ENCODE results near the gene SNRNP48.

Gene SNRNP48

DNA sequence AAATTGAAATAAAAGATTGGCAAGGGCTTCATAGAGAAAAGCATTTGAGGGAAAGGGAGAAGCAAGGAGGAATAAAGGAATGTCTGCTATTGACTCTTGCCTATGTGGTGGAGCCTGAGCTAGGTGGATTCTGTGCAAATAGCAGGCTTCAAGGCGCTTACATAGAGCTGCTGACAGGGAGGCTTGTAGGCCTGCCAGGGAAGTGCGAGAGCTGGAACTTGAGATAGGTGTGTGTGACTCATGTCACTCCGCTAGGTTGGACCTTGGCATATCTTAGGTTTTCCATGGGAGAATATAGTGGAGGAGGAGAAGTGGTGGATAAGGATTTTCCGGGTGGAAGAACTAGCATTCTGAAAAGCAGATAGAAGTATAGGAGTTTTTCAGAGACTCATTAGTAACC, 14.0 kb downstream of the SNRNP48 start:
- no peak for DNase-seq

DNA sequence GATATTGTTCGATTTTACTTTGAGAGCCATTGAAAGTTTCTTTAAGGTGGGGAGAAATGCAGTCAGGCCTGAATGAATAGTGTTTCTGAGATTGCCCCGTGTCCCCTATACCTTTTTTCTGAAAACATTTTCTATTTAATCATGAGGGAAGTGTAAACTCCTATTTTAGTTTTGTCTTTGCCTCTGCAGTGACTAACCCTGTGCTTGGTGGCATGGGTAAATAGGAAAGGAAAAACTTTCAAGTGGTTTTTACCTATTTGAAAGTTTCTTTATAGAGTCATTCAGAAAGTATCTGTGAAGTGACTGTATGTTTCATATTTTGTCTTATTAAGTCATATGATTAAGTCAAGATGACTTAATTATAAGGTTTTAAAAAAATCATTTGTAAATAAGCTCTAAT, 14.5 kb downstream of the SNRNP48 start:
- no peak for DNase-seq

- no peak for DNase-seq
Measured at GRCh38 chr6:7615611-7616383, 25.8 kb downstream of the SNRNP48 start.

- no peak for DNase-seq
Measured at GRCh38 chr6:7617801-7618764, 28.1 kb downstream of the SNRNP48 start.

GRCh38 chr6:7621761-7622160, 31.8 kb downstream of the SNRNP48 start:
- no peak for DNase-seq

- DNase-seq: no peak
Measured at GRCh38 chr6:7624796-7625710, 35.1 kb downstream of the SNRNP48 start.

DNA sequence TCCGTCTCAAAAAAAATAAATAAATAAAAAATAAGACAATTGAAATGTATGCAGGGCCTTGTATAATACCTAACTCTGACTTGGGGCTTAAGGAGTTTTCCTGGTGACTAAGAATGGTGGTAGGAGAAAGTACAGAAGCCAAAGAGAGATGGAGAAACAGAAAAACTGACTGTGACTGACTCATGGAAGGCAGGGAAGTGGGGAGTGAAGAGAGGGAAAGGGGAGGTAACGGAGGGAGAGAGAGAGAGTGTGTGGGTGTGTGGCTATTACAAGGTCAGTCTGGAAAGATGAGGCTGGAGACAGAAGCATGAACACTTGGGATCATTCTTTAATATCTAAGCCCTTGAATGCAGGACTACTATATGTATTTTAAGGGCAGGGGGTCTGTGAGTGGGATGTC, 38.5 kb downstream of the SNRNP48 start:
- no peak for DNase-seq

GRCh38 chr6:7628909-7629308, 38.9 kb downstream of the SNRNP48 start:
- DNase-seq: no peak

- DNase-seq: no peak
Measured at GRCh38 chr6:7629321-7629720, 39.3 kb downstream of the SNRNP48 start.

DNA sequence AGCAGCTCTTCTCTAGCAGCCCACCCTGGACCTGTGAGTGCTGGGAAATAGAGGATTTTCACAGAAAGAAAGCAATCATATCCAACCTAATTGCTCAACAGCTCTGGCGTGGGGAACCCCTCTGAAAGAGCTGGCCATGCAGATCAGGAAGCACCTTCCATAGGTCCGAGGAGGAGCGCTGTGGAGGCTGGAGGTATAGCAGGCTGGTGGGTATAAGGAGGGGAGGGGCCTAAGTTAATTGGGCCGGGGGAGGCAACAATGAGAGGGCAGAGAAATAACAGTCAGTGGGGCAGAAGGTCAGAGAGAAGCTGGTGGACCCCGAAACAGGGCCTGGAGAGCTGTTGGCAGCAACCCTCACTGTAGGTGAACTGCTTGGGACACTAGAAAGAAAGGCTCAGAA, 40.8 kb downstream of the SNRNP48 start:
- DNase-seq: no peak

DNA sequence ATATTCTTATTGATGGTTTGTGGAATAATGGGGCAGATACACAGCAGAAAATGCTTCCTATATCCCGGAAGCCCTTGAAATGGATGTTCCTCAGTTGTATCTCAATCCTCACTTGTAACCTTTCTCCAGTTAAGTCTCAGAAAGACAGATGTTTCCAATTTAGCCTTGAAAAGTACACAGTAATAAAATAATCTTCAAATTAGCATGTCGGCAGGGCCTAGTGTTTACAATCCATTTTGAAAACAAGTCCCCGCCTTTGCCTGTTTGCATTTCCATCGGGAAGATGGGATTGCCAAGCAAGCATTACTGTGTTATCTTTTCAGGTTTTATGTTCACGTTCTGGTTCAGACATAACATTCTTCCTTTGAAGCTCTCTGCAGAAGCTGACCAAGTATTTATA, 41.5 kb downstream of the SNRNP48 start:
- DNase-seq: no peak

- no peak for DNase-seq
Measured at GRCh38 chr6:7632501-7633290, 42.7 kb downstream of the SNRNP48 start.

- no peak for DNase-seq
Measured at GRCh38 chr6:7633361-7633760, 43.4 kb downstream of the SNRNP48 start.

DNA sequence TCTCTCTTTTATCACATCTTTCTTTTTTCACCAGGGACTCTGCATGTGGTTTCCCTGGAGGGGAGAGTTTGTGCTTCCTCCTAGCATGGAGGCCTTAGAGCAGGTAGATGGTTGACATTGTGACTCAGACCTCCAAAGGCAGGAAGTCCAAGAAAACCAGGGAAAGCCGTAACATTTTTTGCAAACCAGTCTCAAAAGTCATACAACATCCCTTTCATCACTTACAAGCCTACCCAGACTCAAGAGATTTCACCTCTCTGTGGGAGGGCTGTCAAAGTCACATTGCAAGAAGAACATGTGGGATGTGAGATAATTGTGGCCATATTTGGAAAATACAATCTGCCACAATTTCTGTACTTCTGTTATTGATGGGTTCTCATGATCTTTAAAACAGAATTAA, 46.2 kb downstream of the SNRNP48 start:
- no peak for DNase-seq

GRCh38 chr6:7637533-7637932, 47.5 kb downstream of the SNRNP48 start:
- no peak for DNase-seq

GRCh38 chr6:7639427-7639826, 49.4 kb downstream of the SNRNP48 start:
- DNase-seq: no peak

- no peak for DNase-seq
Measured at GRCh38 chr6:7640016-7640415, 50.0 kb downstream of the SNRNP48 start.

GRCh38 chr6:7640607-7641577, 50.9 kb downstream of the SNRNP48 start:
- no peak for DNase-seq

- no peak for DNase-seq
Measured at GRCh38 chr6:7642791-7643190, 52.8 kb downstream of the SNRNP48 start.

GRCh38 chr6:7644417-7644816, 54.4 kb downstream of the SNRNP48 start:
- no peak for DNase-seq

DNA sequence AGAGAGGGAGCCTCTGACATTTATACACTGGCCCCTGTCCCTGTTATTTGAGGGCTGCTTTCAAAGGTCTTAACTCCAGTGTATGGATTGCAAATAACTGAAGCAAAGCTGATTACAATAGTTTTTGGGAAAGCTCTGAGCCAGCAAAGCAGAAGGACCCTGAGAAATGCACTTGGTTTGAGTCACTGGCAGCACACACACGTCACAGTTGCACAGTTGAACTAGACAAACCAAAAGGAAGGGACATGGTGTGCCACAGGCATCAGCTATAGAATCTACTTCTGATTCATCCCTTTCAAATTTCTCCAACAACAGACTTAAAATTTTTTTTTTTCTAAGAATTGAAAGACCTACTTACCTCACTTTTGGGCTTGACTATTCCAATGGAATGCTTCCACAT, 56.4 kb downstream of the SNRNP48 start:
- no peak for DNase-seq
